Anterior cingulate cortex (tissue), 58 donors: ENCODE measurements around the gene SESN2.

Source experiments
- DNase-seq, 58 donors: peaks; one replicate each; lab custom pipeline; 2025; lab: John Stamatoyannopoulos, UW

The SESN2 gene

GRCh38 chr1:28281608-28282425 is 22.5 kb downstream of the SESN2 start:
- no peak for DNase-seq

GRCh38 chr1:28282426-28283407 is 23.4 kb downstream of the SESN2 start:
- DNase-seq, result no peak

- DNase-seq, result no peak
Observed at GRCh38 chr1:28286111-28286510, 26.8 kb downstream of the SESN2 start.

- no peak for DNase-seq
Observed at GRCh38 chr1:28288487-28288886, 29.2 kb downstream of the SESN2 start.

- DNase-seq, result no peak
Observed at GRCh38 chr1:28290851-28291250, 31.5 kb downstream of the SESN2 start.

- no peak for DNase-seq
Observed at GRCh38 chr1:28291711-28292110, 32.4 kb downstream of the SESN2 start.

- DNase-seq, result no peak
Observed at GRCh38 chr1:28295936-28296335, 36.6 kb downstream of the SESN2 start.

- no peak for DNase-seq
Observed at GRCh38 chr1:28296401-28297261, 37.3 kb downstream of the SESN2 start.

GRCh38 chr1:28297826-28298225 is 38.5 kb downstream of the SESN2 start:
- no peak for DNase-seq

- DNase-seq, result no peak
Observed at GRCh38 chr1:28298438-28298837, 39.1 kb downstream of the SESN2 start.

GRCh38 chr1:28301368-28302174 is 42.3 kb downstream of the SESN2 start:
- DNase-seq, result no peak

GRCh38 chr1:28302247-28302646 is 42.9 kb downstream of the SESN2 start:
- DNase-seq, result no peak

GRCh38 chr1:28306301-28306949 is 47.1 kb downstream of the SESN2 start:
- no peak for DNase-seq

- no peak for DNase-seq
Observed at GRCh38 chr1:28308750-28309149, 49.4 kb downstream of the SESN2 start.

GRCh38 chr1:28309702-28310101 is 50.4 kb downstream of the SESN2 start:
- DNase-seq, result no peak

GRCh38 chr1:28313702-28314546 is 54.6 kb downstream of the SESN2 start:
- no peak for DNase-seq

- DNase-seq, result no peak
Observed at GRCh38 chr1:28314547-28314941, 55.2 kb downstream of the SESN2 start.

GRCh38 chr1:28317014-28317413 is 57.7 kb downstream of the SESN2 start:
- no peak for DNase-seq
